ENCODE results near the gene PRKCI.
"Not testable (repeated sequence)": the region's sequence is repeated elsewhere in the genome, so short reads cannot be mapped to it uniquely, and the experiment has no call there.

The PRKCI gene

DNA sequence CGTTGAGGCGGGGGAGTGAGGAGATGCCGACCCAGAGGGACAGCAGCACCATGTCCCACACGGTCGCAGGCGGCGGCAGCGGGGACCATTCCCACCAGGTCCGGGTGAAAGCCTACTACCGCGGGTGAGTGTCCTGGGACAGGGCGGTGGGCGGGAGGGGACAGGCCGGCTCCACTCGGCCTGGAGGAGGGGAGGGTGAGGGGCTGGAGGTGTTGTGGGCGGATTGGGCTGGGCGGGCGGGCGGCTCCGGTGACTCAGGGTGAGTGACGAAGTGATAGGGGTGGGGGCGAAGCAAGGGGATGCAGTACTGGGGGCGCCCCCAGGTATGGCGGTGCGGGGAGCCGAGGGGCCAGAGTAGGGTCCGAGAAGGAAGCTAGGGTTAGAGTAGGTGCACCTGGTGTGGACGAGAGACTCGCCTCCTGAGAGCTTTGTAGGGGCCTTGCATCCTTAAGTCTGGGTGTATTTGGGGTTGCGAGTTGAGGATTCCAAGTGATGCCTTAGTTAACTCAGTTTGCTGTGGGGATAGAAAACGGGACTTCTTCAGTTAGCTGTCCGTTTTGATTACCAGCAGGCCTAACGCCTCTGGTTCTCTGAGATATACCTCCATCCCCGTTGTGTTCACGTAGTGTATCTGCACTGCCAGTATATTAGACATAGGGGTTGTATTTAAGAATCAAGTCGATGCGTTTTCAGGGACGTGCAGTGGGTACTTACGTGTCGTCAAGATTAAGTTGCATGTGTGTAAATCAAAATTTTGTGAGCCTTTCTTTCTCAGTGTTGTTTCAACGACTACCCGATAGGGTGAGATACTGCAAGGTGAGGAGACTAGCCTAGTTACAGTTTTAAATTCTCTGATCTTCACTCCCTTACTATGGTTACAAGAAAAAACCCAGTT is 670 bp downstream of the PRKCI start:
- in situ Hi-C loops (cut with MboI; ENCODE audit: low sequenced_read_pairs), result no loop called here

DNA sequence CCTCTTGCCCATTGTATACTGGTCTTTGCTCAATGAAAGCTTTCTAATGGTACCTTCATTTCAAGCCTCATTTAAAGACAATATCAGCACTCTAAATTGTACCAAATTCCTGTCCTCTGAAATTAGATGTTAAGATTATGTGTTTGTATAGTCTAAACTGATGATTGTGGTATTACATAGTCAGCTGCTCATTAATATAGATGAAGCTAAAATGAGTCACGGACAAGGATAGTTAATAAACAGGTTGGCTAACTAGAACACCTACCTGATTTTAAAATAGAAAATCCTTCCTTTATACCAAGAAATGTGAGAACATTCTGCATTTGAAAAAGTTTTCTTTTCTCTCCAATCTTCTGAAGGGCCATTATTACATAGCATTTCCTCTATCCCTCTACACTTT is 2.9 kb downstream of the PRKCI start:
- in situ Hi-C loops (cut with MboI; ENCODE audit: low sequenced_read_pairs), result no loop called here

DNA sequence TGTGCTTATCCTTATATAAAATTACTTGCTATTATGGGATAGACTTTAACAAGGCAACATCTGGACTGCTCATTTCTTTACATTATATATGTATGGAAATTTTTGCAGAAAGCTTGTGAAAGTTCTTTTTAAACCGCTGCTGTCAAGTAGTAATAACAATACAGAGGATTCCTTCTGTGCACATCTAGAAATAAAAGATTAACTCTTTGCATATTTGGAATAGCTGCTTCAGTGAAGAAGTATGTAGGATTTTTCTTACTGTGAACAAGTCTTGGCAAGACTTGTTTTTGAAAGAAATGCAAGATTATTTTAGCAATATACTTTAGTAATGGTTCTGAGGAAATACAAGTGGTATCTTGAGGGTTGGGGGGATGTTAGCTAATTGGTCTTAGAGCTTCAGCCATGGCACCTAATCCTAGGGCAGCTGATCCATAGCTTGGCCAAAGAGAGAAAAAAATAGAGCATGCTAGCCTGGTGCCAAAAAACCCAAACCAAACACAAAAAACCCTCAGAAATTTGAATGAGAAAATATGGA is 4.3 kb downstream of the PRKCI start:
- in situ Hi-C loops (cut with MboI; ENCODE audit: low sequenced_read_pairs), result no loop called here

DNA sequence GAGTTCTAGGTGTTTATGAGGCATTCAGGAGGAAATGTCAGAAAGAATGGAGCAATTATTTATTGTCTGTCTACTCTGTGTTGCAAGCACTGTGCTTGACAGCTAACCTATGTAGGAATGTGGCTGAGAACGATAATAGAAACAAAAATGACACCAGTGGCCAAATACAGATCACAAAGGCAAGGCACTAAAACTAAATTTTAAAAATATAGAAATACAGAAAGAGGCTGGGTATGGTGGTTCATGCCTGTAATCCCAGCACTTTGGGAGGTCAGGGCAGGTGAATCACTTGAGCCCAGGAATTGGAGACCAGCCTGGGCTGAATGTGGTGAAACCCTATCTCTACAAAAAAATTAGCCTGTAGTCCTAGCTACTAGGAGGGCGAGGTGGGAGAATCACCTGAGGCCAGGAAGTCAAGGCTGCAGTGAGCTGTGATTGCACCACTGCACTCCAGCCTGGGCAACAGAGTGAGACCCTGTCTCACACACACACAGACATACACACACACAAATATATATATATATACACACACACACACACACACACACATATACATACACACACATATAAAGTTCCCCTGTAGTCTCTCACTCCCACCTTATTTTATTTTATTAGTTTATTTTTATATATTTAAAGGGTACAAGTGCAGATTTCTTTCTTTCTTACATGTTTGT is 6.0 kb downstream of the PRKCI start:
- in situ Hi-C loops (cut with MboI; ENCODE audit: low sequenced_read_pairs), result no loop called here

DNA sequence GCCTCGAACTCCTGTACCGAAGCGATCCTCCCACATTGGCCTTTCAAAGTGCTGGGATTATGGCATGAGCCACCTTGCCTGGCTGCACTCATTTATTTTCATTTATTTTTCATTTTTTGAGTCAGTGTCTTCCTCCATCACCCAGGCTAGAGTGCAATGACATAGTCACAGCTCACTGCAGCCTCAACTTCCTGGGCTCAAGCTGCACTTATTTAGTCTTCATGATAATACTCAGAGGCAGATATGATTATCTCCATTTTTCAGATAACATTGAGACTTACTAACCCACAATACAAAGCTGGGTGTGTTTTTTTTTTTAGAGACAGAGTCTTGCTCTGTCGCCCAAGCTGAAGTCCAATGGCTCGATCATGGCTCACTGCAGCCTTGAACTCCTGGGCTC is 10.0 kb downstream of the PRKCI start:
- in situ Hi-C loops (cut with MboI; ENCODE audit: low sequenced_read_pairs), result no loop called here

DNA sequence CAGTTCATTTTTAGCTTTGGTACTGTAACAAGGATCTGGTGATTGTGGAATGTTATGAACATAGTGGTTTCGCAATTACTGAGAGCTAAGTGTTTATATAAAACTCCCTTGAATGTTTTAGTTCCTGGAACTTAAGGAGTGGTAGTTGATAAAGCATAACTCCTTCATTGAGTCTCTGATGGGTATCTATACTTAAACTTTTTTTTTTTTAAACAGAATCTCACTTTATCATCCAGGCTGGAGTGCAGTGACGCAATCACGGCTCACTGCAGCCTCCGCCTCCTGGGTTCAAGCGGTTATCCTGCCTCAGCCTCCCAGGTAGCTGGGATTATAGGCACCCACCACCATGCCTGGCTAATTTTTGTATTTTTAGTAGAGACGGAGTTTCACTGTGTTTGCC is 11.3 kb downstream of the PRKCI start:
- in situ Hi-C loops (cut with MboI; ENCODE audit: low sequenced_read_pairs), result no loop called here

DNA sequence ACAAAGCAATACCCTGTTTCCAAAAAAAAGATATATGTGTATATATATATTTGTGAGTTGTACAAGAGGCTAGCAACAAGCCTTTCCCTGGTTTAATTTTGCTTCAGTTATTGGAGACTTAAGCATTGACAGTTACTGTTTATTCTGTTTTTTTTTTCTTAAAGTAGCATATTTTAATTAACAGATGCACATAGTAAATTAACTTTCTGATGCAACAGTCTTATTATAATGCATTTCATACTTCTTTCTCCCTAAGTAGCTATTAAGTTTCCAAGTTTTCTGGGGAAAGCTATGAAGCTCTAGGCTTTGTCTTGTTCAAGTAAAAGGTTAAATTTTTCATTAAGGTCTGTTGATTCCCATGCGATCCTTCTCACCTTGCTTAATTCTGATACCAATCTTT is 17.9 kb downstream of the PRKCI start:
- in situ Hi-C loops (cut with MboI; ENCODE audit: low sequenced_read_pairs), result no loop called here

DNA sequence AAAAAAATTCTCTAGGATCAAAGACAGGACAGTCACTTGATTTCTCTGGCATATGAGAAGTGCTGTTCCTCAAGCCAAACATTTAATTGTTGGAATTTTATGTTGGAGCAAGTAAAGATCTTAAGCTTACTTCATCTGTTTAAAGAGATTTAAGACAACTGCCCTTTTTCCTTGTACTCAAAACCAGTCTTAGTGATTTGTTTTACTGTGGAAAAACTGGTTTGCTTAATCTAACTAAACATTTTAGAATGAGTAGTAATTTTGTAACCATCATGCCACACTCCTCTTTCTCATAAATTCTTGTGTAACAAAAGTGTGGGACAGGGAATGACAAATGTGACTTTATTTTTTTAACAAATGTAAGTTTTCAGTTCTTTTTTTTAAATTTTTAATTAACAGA is 18.4 kb downstream of the PRKCI start:
- in situ Hi-C loops (cut with MboI; ENCODE audit: low sequenced_read_pairs), result no loop called here

DNA sequence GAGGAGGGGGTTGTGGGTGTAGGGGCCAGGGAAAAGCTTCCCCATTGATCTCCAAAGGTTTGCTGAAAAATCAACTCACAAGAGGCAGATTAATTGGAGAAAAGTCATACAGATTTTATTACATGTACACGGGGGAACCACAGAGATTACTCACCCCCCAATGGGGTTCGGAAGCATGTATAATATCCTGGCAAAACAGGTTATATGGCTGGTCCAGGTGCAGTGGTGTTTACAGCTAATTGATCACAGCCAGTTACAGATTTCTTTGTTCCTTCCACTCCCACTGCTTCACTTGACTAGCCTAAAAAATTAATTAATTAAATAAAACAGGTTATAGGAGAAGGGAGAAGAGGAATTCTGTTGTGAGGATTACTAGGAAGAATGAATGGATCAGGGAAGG is 22.4 kb downstream of the PRKCI start:
- in situ Hi-C loops (cut with MboI; ENCODE audit: low sequenced_read_pairs), result no loop called here

DNA sequence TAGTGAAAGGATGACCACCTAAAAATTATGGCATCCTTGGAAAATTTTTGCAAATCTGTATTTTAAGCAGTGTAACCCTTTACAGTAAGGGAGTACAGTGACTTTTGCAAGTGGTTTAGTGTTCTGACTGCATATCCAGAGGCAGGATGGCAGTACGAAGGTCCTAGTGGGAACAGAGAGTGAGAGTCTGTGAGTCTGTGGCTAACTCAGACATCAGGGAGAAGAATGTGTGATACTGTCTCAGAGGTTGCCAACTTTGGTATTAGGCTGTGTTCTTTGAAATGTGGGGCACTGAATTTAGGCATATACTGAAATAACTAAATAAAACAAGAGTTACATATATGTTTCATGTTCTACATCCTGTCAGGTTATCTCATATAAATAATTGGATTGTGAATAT is 25.7 kb downstream of the PRKCI start:
- in situ Hi-C loops (cut with MboI; ENCODE audit: low sequenced_read_pairs), result no loop called here

DNA sequence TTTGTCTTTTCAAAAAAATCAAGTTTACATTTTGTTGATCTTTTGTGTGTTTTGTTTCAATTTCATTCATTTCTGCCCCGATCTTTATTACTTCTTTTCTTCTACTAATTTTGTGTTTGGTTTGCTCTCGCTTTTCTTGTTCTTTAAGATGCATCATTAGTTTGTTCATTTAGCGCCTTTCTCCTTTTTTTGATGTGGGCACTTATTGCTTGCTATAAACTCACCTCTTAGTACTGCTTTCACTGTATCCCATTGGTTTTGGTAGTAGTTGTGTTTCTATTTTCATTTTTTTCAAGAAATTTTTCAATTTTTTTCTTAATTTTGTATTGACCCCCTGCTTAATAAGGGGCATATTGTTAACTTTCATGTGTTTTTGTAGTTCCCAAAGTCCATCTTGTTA is 34.4 kb downstream of the PRKCI start:
- in situ Hi-C loops (cut with MboI; ENCODE audit: low sequenced_read_pairs), result no loop called here

DNA sequence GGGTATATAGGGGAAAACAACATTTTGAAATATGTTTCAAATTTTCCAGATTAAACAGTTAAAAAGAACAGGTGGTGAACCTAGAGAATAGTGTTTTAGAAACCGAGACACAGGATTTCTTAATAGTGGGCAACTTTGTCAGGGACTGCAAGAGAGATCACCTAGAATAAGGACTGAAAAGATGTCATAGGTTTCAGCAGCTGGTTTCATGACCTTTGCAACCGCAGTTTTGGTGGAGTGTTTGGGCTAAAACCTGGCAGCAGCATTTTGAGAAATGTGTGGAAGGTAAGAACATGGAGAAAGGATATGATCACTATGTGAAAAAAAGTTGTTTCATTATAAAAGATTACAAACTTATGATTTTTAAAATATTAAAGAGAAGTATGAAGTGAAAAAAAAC is 34.9 kb downstream of the PRKCI start:
- in situ Hi-C loops (cut with MboI; ENCODE audit: low sequenced_read_pairs), result no loop called here

DNA sequence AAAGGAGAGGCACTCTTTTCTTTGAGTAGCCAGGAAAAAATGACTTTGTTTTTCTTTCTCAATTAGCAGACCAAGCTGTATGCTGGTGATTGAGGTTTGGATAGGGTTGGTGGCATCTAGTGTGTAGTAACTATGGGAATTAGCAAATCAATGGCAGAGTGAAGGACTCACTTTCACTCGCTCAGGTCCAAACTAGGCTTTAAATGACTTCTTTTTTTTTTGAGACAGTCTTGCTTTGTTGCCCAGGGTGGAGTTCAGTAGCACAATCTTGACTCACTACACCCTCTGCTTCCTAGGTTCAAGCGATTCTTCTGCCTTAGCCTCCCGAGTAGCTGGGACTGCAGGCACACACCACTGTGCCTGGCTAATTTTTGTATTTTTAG is 35.9 kb downstream of the PRKCI start:
- in situ Hi-C loops (cut with MboI; ENCODE audit: low sequenced_read_pairs), result no loop called here

DNA sequence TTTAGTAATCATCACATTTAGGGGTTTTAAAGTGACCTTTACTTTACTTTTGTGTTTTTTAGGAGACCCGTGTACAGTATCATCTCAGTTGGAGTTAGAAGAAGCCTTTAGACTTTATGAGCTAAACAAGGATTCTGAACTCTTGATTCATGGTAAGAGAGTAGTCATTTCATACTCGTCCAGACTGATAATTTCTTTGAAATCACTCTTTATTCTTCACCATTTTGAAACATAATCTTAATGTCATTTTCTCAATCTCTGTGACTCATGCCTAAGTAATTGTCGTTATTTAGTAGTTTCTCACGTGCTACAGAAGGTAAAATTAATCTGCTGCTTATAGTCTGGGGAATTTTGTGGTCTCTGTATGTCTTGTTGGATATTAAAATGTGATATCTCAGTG is 37.7 kb downstream of the PRKCI start:
- in situ Hi-C loops (cut with MboI; ENCODE audit: low sequenced_read_pairs), result no loop called here

DNA sequence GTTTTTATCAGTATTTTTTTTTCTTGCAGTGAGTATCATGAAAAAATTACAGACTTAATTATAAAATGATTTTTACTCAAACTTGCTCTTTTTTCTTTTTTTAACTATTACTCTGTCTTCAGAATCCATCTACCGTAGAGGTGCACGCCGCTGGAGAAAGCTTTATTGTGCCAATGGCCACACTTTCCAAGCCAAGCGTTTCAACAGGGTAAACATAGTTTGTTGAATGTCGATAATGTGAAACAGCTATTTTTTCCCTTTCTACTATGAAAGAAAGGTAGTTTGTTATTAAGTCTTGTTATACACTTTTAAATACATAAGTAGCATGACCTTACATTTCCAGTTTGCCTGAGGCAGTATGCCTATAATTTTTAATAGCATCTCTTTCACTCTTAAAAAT is 45.6 kb downstream of the PRKCI start:
- in situ Hi-C loops (cut with MboI; ENCODE audit: low sequenced_read_pairs), result no loop called here

DNA sequence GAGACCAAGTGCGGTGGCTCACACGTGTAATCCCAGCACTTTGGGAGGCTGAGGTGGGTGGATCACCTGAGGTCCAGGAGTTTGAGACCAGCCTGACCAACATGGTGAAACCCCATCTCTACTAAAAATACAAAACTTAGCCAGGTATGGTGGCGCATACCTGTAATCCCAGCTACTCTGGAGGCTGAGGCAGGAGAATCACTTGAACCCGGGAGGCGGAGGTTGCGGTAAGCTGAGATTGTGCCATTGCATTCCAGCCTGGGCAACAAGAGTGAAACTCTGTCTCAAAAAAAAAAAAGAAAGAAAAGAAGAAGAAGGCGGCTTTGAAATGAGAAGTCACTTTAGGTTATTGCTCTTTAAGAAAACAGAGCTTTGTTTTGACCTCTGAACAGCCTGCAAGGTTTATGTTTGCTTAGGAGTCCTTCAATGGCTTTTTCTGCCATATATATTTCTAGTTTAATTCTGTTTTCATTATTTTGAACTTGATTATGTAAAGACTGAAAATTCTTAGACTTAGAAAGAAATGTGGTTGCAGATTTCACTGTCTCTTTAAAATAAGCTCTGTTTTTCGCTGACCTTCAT is 47.5 kb downstream of the PRKCI start:
- in situ Hi-C loops (cut with MboI; ENCODE audit: low sequenced_read_pairs), result not testable (repeated sequence)

DNA sequence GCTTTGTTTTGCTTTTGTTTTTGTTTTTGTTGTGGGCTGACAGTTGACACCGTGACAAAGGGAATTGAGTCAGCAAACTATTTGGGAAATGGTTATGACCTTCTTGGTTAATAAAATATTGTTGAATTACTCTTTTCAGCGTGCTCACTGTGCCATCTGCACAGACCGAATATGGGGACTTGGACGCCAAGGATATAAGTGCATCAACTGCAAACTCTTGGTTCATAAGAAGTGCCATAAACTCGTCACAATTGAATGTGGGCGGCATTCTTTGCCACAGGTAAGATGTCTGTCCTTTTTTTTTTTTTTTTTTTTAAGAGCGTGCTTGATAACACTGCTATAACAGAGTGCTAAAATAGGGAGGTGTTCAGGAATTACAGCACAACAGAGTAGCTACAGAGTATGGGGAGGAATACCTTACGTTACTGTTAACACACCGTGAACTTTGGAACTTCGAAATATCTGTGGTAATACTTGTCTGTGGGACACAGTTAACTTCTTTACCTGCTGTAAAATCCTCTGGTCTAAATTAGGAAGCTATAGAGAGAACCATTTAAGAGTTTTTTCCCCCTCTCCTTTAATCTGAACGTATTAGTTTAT is 48.2 kb downstream of the PRKCI start:
- in situ Hi-C loops (cut with MboI; ENCODE audit: low sequenced_read_pairs), result no loop called here

DNA sequence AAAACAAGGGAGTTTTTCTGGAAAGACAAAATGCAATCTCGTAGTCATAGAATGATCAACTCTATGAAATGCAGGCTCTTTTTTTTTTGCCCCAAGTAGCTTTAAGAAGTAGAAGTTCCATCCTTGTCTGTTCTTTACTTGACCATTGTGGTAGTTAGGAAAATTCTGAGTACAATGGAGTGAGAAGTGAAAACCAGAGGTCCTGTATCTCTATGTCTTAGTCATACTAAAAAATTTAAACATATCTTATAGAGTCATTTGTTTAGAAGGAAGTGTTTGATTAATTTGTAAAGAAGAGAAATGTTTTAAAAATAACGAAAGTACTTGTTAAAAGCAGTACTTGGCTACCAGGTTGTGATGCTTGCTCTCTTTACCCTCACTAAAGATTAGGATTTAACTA is 52.4 kb downstream of the PRKCI start:
- in situ Hi-C loops (cut with MboI; ENCODE audit: low sequenced_read_pairs), result no loop called here

DNA sequence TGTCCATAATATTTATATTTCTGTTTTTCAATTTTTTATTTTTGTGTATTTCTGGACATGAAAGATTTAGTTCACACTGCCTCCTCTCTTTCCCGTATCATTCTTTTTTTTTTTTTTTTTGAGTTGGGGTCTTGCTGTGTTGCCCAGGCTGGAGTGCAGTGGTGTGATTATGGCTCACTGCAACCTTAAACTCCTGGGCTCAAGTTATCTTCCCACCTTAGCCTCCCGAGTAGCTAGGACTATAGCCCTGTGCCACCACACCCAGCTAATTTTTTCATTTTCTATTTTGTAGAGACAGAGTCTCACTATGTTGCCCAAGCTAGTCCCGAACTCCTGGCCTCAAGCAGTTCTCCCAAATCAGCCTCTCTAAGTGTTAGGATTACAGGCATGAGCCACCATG is 53.6 kb downstream of the PRKCI start:
- in situ Hi-C loops (cut with MboI; ENCODE audit: low sequenced_read_pairs), result no loop called here

DNA sequence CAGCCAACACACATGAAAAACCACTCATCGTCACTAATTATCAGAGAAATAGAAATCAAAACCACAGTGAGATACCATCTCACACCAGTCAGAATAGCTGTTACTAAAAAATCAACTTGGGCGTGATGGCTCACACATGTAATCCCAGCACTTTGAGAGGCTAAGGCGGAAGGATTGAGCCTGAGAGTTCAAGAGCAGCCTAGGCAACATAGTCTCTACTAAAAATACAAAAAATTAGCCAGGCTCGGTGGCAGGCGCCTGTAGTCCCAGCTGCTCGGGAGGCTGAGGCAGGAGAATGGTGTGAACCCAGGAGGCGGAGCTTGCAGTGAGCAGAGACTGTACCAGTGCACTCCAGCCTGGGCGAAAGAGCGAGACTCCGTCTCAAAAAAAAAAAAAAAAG is 55.1 kb downstream of the PRKCI start:
- in situ Hi-C loops (cut with MboI; ENCODE audit: low sequenced_read_pairs), result not testable (repeated sequence)

DNA sequence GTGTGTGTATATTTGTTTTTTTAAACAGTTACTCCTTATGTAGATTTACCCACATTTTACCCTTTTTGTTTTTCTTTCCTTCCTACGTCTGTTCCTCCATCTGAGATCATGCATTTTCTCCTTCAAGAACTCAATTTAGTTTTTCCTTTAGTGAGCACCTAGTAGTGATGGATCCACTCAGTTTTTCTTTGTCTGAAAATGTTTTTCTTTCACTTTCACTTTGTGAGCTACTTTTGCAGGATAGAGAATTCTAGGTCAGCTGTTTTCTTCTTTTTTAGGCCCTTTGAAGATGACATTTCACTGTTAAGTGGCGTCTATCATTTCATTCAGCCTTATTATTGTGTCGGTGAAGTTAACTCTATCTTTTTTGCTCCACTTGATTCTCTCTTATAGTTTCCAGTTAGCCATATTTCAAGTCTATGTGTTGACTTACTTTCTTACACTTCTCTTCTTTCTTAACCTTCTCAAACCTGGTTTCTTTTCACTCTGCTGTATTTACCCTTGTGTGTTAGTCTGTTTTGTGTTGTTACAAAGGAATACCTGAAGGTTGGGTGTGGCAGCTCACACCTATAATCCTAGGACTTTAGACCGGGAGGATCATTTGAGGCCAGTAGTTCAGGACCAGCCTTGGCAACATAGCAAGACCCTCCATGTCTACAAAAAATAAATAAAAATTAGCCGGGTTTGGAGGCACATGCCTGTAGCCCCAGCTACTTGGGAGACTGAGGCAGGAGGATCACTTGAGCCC is 55.8 kb downstream of the PRKCI start:
- in situ Hi-C loops (cut with MboI; ENCODE audit: low sequenced_read_pairs), result no loop called here

Measured in hTERT RPE-1 (cell line).